Head of caudate nucleus (tissue), 42 donors: ENCODE results near the gene BEGAIN.

Experiments
- DNase-seq, 42 donors: peaks; one replicate each; pipeline versions ENCODE4 v3.0.0 to v3.0.0-alpha.2; 2020 to 2021; ENCODE audit warnings: mixed read lengths in 7 of 42
- intact Hi-C: fragments of 100-400 bp; cut with DNase I; formaldehyde crosslinking; loops from one replicate; pipeline ENCODE4 v1.15.0; 2022

The BEGAIN gene

DNA sequence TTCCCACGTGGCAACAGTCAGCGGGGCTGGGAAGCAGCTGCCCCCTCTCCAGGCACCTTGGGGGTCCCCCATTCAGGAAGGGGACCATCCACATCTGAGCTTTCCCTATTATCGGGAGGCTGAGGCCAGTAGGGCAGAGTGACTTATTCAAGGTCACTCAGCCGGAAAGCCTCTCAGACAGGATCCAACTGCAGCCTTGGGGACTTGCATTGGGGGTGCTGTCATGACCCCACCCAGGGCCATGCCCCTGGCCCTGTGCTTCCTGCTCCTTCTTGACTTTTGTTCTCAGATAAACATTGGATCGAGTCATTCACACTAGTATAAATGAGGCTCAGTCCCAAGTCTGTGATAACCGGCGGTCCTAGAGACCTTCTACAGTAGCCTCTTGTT is 12.6 kb downstream of the BEGAIN start:
- intact Hi-C loops = no loop called here
- DNase-seq = no peak

DNA sequence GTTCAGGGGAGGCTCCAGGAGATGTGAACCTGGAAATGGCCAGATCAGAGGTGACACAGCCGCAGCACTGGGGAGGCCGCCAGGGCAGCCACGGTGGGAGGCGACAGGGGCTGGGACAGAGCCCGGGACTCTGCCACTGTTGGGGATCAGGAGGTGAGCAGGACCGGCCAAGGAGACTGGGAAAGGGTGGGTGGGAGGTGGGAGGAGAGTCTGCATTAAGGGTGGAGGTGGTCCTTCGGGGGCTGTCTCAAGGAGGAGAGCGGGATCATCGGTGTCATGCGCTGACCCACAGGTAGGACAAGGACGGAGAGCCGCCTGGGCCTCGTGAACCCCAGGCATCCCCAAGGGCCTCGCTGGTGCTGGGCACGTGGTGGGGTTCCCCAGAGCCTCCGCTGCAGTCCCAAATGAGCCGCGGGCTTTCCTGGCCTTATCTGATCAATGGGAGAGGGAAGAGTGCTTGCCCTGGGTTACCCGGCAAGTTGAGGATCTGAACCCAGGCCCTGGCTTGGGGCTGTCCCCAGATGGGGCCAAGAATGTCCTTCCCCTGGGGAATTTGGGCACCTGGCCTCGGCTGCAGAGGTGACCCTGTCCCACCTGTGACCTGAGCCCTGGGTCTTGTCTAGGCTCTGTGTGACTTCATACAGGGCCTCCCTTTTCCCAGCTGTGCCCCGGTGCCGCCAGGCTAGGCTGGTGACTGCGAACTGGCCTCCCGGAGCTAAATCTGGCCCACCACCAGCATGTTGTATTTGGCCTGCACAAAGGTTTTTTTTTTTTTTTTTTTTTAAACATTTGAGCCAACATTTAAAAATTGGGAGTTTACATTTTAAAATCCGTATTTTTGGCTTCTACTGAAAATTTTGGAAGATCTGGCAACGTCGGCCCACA is 13.2 kb downstream of the BEGAIN start:
- intact Hi-C loops = no loop called here
- DNase-seq = no peak

- no peak for DNase-seq
- intact Hi-C loops = no loop called here
Observed at GRCh38 chr14:100573002-100573756, 14.0 kb downstream of the BEGAIN start.

GRCh38 chr14:100572543-100572942 is 14.7 kb downstream of the BEGAIN start:
- no peak for DNase-seq
- intact Hi-C loops = no loop called here

- intact Hi-C loops = no loop called here
Observed at GRCh38 chr14:100571837-100572236, 15.4 kb downstream of the BEGAIN start.

GRCh38 chr14:100570726-100571454 is 16.3 kb downstream of the BEGAIN start:
- DNase-seq = no peak
- intact Hi-C loops = no loop called here

More at GRCh38 chr14:100571837-100572236, 15.4 kb downstream of the BEGAIN start:
- DNase-seq = no peak

- DNase-seq = no peak
- intact Hi-C loops = no loop called here
Observed at GRCh38 chr14:100569734-100570286, 17.4 kb downstream of the BEGAIN start.

GRCh38 chr14:100568998-100569733 is 18.1 kb downstream of the BEGAIN start:
- intact Hi-C loops = no loop called here
- no peak for DNase-seq

- intact Hi-C loops = no loop called here
- peak in 17 of 42 donors; percentile 15 to 54 (median 27) for DNase-seq
Observed at GRCh38 chr14:100568164-100568997, 18.8 kb downstream of the BEGAIN start.

DNA sequence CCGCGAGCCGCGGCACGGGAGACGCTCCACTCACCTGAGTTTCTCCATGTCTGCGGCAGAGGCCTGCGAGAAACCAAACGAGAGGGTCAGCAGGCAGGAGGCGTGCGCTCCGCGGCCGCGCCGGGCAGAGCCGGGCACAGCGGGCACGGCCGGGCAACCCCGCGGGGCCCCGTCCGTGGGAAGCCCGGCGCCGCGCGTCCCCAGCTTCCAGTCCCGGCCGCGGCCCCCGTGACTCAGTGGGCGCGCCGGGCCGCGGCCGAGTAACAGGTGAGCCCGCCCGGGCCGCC is 19.4 kb downstream of the BEGAIN start:
- peak in 1 of 42 donors; percentile 16 for DNase-seq
- intact Hi-C loops = no loop called here

- DNase-seq = peak in 6 of 42 donors; percentile 21 to 43 (median 38)
- intact Hi-C loops = no loop called here
Observed at GRCh38 chr14:100567009-100567876, 20.0 kb downstream of the BEGAIN start.

DNA sequence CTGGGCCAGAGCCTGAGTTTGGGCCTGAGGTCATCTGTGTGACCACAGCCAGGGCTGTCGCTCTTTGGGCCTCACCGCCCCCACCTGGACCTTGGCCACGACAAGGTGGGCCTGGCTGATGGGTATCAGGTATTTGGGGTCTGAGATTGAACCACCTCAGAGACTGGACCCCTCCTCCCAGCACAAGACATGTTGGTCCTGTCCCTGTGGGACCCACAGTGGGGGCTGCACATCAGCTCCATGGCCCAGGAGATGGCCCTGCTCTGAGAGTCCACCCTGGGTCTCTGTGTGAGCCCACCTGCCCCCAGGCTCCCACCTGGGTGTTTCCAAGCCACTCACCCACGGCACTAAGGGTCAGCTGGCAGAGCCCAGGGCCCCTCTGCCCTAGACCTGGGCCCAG is 20.6 kb downstream of the BEGAIN start:
- intact Hi-C loops = no loop called here
- no peak for DNase-seq

DNA sequence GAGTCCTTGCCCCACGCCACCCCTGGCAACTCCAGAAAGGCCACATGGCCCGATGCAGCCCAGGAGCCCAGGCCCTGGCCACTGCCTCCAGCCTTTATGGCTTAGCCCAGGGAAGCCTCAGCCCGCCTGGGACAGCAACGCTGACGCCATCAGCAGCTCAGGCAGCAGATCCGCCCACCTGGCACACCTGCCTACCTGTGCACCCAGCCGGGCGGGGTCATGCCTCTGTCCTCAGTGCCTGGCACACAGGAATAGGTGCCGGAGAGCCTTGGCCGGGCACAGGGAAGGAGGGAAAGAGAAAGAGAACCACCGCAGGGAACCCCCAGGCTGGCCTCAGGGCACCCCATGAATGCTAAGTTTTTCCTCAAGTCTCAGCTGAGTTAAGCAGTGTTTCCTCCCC is 21.1 kb downstream of the BEGAIN start:
- intact Hi-C loops = no loop called here
- peak in 4 of 42 donors; percentile 25 to 51 (median 27) for DNase-seq

DNA sequence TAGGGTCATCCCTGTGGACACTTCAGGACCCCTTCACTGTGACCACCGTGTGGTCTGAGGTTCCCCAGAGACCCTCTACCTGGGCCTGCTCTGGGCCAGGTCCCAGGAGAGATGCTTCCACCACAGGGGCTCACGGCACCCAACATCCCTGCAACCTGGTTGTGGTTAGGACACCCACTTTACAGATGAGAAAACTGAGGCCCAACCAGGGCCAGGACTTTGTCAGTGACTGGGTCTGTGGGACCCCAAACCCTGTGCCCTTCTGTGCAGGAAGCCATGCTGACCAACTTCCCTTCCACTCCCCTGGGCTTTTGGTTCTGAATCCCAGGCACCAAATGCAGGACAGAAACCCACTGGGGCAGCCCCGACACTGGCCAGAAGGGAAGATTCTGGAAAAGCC is 21.6 kb downstream of the BEGAIN start:
- DNase-seq = no peak
- intact Hi-C loops = no loop called here

DNA sequence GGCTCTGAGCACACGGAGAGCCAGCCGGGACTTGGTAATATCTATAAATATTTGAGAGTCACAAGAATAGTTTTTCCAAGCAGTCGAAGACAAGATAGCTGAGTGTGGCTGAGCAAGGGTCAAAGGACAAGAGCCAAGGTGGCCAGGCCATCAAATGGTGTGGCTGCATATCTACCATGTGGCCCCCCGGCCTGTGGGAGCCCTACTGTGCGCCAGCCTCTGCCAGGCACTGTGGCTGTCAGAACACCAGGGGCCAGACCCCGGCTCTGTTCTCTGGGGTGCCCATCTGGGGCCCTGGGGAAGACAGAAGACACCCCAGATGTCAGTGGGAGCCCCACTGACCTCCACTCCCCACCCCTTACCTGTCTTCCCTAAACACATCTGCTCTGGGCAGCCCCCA is 22.7 kb downstream of the BEGAIN start:
- no peak for DNase-seq

GRCh38 chr14:100562751-100563150 is 24.5 kb downstream of the BEGAIN start:
- intact Hi-C loops = no loop called here
- DNase-seq = no peak

More for the DNA sequence above, 22.7 kb downstream of the BEGAIN start:
- intact Hi-C loops = no loop called here

DNA sequence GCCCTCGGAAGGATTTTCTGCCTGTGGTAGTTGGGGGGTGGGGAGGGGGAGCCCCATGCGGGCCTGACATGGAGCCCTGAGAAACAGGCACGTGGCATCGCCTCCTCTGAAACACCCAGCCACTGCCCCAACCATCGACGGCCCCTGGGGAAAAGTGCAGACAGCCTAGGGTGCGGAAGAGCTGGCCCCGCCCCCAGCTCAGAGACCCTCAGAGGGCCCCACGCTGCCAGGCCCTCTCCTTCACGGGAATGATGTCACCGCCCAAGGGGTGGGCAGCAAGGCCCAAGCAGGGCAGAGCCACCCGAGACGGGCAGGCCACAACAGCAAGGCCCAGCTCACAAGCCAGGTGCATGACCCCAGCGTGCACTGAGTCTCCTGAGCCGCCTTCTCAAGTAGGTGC is 26.2 kb downstream of the BEGAIN start:
- DNase-seq = no peak
- intact Hi-C loops = no loop called here
